NCI-H1694 (cell line): ENCODE results near the gene ACAP3.

Experiments used
- DNase-seq: peaks from one replicate; lab custom pipeline; 2025; lab: John Stamatoyannopoulos, UW

Gene ACAP3

GRCh38 chr1:1244192-1244811 is 63.4 kb downstream of the ACAP3 start:
- DNase-seq: no peak

DNA sequence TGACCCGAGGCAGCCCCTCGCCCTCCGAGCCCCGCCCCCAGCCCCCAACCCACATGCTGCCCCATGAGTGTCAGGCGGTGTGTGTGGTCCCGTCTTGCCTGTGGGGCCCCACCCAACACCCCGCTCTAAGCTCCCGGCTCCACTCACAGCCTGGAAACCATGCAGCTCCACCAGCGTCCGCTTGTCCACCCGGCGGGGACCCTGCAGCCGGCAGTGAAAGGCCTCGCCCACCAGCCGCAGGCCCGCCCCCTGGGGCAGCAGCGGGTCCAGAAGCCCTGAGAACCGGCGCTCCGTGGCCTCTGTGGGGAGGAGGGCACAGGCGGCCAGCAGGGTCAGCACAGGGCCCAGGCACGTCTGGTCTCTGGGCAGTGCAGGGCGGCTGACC is 63.9 kb downstream of the ACAP3 start:
- no peak for DNase-seq

DNA sequence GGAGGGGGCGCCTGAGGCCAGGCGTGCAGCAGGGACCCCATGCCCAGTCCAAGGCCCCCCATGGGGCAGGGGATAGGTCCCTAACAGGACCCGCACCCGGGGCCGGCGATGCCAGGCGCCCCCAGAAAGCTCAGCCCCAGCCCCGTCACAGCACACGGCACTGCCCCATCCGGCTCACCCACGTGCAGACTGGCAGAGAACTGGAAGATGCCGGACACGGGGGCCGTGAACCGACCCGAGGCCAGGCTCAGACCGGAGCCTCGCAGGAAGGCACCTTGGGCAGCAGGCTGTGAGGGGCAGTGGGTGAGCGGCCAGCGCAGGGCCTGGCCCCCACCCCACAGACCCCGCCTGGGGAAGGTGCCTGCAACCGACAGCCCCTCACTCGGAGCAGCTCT is 64.5 kb downstream of the ACAP3 start:
- DNase-seq: no peak

GRCh38 chr1:1242461-1243265 is 65.1 kb downstream of the ACAP3 start:
- DNase-seq: no peak
